ENCODE results near the gene TRIM25.

TRIM25 gene

DNA sequence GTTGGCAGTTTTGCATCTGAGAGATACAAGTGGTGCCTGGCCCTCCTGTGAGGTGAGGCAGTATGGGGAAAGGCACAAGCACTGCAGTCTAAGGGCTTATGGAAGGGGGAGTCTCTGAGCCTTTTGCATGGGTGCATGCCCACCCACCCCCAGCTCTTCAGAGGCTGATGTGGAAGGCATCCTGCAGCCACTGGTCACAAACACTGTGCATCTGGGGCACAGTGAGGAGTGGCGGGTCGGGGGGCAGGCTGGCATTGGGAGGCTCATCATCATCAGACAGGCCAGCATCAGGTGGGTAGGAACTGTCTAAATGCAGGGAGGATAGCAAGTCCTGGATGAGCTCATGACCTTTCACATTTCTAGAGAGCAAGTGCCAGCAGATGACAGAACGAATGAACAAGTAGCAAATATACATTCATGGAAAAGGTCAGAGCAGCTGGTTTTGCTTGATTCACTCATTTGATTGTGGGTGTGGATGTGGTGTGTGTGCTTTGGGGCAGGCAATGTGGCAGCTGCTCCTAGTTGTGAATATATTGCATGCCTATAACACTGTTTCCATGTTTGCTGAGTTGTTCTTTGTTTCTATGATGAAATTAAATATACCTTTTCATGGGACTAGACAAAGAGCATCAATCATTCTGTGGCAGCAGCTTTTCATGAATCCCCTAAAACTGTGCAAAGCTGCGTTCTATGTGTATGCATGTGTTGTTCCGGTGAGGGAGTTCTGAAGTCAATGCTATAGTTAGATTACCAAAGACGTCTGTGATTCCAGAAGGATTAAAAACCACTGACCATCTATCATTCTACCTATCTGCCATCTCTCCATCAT lies 29.2 kb downstream of the TRIM25 start:
- TF ChIP-seq, protein P1, sequence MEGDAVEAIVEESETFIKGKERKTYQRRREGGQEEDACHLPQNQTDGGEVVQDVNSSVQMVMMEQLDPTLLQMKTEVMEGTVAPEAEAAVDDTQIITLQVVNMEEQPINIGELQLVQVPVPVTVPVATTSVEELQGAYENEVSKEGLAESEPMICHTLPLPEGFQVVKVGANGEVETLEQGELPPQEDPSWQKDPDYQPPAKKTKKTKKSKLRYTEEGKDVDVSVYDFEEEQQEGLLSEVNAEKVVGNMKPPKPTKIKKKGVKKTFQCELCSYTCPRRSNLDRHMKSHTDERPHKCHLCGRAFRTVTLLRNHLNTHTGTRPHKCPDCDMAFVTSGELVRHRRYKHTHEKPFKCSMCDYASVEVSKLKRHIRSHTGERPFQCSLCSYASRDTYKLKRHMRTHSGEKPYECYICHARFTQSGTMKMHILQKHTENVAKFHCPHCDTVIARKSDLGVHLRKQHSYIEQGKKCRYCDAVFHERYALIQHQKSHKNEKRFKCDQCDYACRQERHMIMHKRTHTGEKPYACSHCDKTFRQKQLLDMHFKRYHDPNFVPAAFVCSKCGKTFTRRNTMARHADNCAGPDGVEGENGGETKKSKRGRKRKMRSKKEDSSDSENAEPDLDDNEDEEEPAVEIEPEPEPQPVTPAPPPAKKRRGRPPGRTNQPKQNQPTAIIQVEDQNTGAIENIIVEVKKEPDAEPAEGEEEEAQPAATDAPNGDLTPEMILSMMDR (IDR thresholded peaks at IDR 0.05; ENCODE audit: low read depth, low read length, missing control alignments) = no peak
- no peak for DNase-seq (ENCODE audit: extremely low read depth, low read depth)
- H3K4me3 ChIP-seq (replicated peaks; ENCODE audit: low read depth, low read length) = no peak overlapping the region

DNA sequence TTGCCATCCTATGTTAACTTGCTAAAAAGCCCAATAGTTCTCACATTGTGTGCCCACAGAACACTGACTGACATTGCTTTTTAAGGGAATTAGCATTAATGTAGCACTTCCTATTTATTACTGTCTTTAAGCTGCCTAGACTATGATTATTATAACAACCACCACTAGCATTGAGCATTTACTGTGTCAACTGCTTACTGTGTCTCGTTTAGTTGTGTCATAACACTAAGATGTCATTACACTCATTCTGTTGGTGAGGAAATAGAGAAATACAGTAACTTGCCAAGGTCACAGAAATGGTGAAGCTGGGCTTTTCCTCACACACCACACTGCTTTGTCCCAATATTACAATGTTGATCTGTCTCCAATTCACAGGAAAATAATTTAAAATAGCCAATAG lies 30.2 kb downstream of the TRIM25 start:
- TF ChIP-seq, protein P1 (IDR thresholded peaks at IDR 0.05; ENCODE audit: low read depth, low read length, missing control alignments) = no peak
- no peak overlapping the region for H3K4me3 ChIP-seq (replicated peaks; ENCODE audit: low read depth, low read length)
- DNase-seq (ENCODE audit: extremely low read depth, low read depth) = no peak

DNA sequence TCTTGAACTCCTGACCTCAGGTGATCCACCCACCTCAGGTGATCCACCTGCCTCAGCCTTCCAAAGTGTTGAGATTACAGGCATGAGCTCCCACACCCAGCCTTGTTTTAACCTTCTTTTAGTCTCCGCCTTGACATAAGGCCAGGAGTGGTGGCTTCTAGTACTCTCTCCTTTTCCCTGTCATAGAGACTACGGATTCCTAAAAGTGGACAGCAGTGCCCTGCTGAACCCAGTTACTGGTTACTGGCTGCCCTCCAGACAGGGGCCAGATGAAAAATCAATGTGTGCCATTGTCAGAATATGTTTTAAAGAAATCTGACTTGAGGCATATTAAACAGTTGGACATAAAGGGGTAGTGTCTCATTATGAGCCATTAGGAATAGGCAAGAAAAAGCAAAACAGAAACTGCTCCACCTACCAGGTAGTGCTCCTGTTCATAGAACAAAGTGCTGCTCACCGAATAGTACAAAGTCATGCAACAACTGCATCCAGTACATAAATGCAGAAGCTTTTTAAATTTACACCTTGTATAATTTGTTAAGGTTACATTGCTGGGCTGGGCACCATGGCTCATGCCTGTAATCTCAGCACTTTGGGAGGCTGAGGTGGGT lies 32.1 kb downstream of the TRIM25 start:
- TF ChIP-seq, protein P1 (IDR thresholded peaks at IDR 0.05; ENCODE audit: low read depth, low read length, missing control alignments) = no peak
- no peak for DNase-seq (ENCODE audit: extremely low read depth, low read depth)
- H3K4me3 ChIP-seq (replicated peaks; ENCODE audit: low read depth, low read length) = no peak overlapping the region

DNA sequence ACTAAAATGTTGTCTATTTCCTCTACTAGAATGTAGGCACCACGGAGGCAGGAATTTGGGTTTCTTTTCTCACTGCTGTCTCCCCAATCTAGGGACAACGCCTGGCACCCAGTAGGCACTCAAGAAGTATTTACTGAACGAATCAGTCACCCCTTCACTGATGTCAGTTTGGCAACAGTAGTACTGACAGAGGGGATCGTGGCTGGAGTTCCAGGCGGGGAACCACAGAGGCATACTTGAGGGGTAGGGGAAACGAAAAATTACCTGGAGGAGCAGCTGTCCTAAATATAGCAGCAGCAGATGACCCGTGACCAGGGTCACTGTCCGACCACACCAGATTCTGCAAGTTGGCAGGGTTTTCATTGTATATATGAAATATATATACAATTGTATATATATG lies 33.3 kb downstream of the TRIM25 start:
- no peak for DNase-seq (ENCODE audit: extremely low read depth, low read depth)
- TF ChIP-seq, protein P1 (IDR thresholded peaks at IDR 0.05; ENCODE audit: low read depth, low read length, missing control alignments) = no peak
- no peak overlapping the region for H3K4me3 ChIP-seq (replicated peaks; ENCODE audit: low read depth, low read length)

DNA sequence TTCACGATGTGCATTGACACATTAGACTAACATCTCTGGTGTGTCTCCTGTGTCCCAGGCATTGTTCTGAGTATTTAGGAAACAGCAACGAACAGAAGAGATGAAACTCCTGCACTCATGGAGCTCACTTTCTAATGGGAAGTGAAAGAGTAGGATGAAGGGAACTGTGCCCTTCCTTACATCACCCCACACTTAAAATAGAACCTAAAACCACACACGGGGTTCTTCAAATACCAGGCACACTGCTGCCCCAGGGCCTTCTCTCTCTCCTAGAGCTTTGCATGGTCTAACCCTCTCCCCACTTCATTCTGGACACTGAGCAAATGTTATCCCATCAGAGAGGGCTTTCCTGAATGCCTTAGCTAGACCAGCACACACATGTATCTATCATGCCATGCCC lies 33.7 kb downstream of the TRIM25 start:
- TF ChIP-seq, protein P1 (IDR thresholded peaks at IDR 0.05; ENCODE audit: low read depth, low read length, missing control alignments) = no peak
- DNase-seq (ENCODE audit: extremely low read depth, low read depth) = no peak
- H3K4me3 ChIP-seq (replicated peaks; ENCODE audit: low read depth, low read length) = no peak overlapping the region

DNA sequence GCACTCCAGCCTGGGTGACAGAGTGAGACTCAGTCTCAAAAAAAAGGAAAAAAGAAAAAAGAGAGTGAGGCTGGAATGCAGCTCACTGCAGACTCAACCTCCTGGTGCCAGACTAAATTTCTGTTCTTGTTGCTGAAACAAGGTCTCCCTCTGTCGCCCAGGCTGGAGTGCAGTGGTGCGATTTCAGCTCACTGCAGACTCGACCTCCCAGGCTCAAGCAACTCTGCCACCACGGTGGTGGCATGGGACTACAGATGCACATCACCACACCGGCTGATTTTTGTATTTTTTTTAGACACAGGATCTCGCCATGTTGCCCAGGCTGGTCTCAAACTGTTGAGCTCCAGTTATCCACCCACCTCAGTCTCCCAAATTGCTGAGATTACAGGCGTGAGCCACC lies 34.6 kb downstream of the TRIM25 start:
- TF ChIP-seq, protein P1 (IDR thresholded peaks at IDR 0.05; ENCODE audit: low read depth, low read length, missing control alignments) = no peak
- DNase-seq (ENCODE audit: extremely low read depth, low read depth) = no peak
- no peak overlapping the region for H3K4me3 ChIP-seq (replicated peaks; ENCODE audit: low read depth, low read length)

Measured in HFF-Myc (cell line).